ENCODE results near the gene NUDT3. TPM values are rescaled to one million over a fixed set of nuclear protein-coding genes. Genes with fewer than 3 reads are reported as not detected.
A peak's percentile ranks its signal among the peaks of the same experiment; 100 is the strongest.

Gene NUDT3
- polyA plus RNA-seq, 3 donors = 9.3 to 33.3 (median 10.9) TPM

DNA sequence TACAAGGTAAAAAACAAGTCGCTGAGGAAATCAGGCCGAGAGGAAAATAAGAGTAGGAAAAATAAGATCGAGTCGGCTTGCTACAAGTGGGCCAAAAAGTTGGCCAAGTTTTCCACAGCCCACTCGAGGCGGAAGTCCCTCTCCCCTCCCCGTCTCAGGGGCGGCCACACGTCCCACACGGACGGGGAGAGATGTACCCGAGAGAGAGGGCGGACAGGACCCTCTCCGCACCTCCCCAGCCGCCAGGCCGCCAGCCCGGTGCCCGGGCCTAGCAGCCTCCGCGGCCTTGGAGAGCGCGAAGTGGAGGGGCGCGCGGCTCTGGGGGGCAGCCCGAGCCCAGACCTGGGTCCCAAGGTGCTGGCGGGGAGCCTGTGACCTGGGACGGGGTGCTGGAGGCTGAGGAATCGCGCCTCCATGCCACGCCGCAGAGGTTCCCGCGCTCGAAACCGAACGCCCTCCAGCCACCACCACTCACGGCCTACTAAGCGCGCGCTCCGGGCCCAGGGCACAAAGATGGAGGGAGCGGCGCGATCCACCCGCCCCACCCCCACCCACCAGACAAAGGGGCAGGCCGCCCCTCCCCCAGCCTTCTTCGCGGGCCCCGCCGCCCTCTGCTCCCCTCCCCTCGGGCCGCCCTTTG is 157.7 kb downstream of the NUDT3 start:
- no peak for DNase-seq
- Histone ChIP-seq H3K4me3 (replicated peaks in 1 of 3; ENCODE audit: low read depth in 2 of 3, low read length in 3 of 3) (no peak overlapping the region), H3K9ac (ENCODE audit: insufficient read depth, low read length, poor library complexity, severe bottlenecking) (peak overlapping the region; percentile 89), H3K27me3 (ENCODE audit: control insufficient read depth in 2 of 2, insufficient read depth in 2 of 2, low read length in 2 of 2) (no peaks in the 10 kb centered on the region), H3K79me2 (ENCODE audit: insufficient read depth, low read length) (peaks cover 23% of the 10 kb centered on the region), H3K36me3 (replicated peaks in 1 of 2; ENCODE audit: control insufficient read depth in 1 of 2, insufficient read depth in 2 of 2, low read length in 2 of 2) (no peaks in the 10 kb centered on the region), H3K9me3 (replicated peaks in 1 of 2; ENCODE audit: control insufficient read depth in 1 of 2, insufficient read depth in 1 of 2, low read length in 2 of 2) (no peaks in the 10 kb centered on the region), H3K4me2 (replicated peaks; ENCODE audit: extremely low read depth, low read length, poor library complexity, severe bottlenecking) (peak overlapping the region; percentile 72), H3K27ac (ENCODE audit: low read depth in 1 of 2, low read length in 2 of 2) (no peak overlapping the region), H2AFZ (ENCODE audit: insufficient read depth, low read depth, low read length, poor library complexity, severe bottlenecking) (no peak overlapping the region), H4K20me1 (ENCODE audit: insufficient read depth, low read length) (peaks cover 20% of the 10 kb centered on the region), H3K4me1 (ENCODE audit: control insufficient read depth in 1 of 2, insufficient read depth in 2 of 2, low read length in 2 of 2) (peaks cover 24 to 40% of the 10 kb centered on the region in 2 donors)
- intact Hi-C loops (cut with micrococcal nuclease) = no loop called here
- Mint-ChIP-seq H3K27ac (peak overlapping the region in 4 of 7 donors; percentile 12 to 69 (median 34)), H3K36me3 (peaks cover 3 to 12% of the 10 kb centered on the region in 2 donors), H3K4me3 (peak overlapping the region in 1 of 2 donors; percentile 24), H3K27me3 (ENCODE audit: low read depth in 3 of 3) (peaks cover 1 to 5% (median 2%) of the 10 kb centered on the region in 3 donors), H3K4me1 (peaks cover 32% of the 10 kb centered on the region), H3K9me3 (peaks cover 0 to 3% (median 0%) of the 10 kb centered on the region in 7 donors)
- WGBS (ENCODE audit: insufficient coverage) = 79% methylated on average over 18 of the region's 53 CpGs
- TF ChIP-seq, protein P1, sequence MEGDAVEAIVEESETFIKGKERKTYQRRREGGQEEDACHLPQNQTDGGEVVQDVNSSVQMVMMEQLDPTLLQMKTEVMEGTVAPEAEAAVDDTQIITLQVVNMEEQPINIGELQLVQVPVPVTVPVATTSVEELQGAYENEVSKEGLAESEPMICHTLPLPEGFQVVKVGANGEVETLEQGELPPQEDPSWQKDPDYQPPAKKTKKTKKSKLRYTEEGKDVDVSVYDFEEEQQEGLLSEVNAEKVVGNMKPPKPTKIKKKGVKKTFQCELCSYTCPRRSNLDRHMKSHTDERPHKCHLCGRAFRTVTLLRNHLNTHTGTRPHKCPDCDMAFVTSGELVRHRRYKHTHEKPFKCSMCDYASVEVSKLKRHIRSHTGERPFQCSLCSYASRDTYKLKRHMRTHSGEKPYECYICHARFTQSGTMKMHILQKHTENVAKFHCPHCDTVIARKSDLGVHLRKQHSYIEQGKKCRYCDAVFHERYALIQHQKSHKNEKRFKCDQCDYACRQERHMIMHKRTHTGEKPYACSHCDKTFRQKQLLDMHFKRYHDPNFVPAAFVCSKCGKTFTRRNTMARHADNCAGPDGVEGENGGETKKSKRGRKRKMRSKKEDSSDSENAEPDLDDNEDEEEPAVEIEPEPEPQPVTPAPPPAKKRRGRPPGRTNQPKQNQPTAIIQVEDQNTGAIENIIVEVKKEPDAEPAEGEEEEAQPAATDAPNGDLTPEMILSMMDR (IDR thresholded peaks at IDR 0.05) = no peak

DNA sequence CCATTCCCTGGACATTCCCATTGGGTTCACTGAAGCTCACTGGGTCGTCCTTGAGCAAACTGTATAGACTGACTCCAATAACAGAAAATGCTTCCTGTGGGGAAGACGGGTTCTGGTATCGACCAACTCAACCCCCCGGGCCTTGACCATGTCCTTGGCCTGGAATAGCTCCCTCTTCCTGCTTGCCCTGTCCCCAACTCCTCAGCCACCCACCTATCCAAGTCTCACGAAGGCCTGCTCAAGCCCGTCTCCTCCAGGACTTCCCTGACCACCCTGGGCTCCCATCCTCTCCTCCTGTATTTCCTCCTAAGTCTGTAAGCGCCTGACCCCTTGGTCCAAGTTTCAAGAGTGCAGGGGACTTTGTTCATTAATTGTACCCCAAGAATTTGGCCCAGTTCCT is 158.6 kb downstream of the NUDT3 start:
- Mint-ChIP-seq H3K27ac (peak overlapping the region in 5 of 7 donors; percentile 24 to 71 (median 47)), H3K4me1 (peaks cover 29% of the 10 kb centered on the region), H3K4me3 (no peak overlapping the region), H3K36me3 (peaks cover 0 to 8% of the 10 kb centered on the region in 2 donors), H3K9me3 (peaks cover 0 to 3% (median 0%) of the 10 kb centered on the region in 7 donors), H3K27me3 (ENCODE audit: low read depth in 3 of 3) (peaks cover 1 to 5% (median 2%) of the 10 kb centered on the region in 3 donors)
- Histone ChIP-seq H3K79me2 (ENCODE audit: insufficient read depth, low read length) (peaks cover 14% of the 10 kb centered on the region), H3K4me3 (replicated peaks in 1 of 3; ENCODE audit: low read depth in 2 of 3, low read length in 3 of 3) (no peak overlapping the region), H3K4me2 (replicated peaks; ENCODE audit: extremely low read depth, low read length, poor library complexity, severe bottlenecking) (no peak overlapping the region), H3K36me3 (replicated peaks in 1 of 2; ENCODE audit: control insufficient read depth in 1 of 2, insufficient read depth in 2 of 2, low read length in 2 of 2) (no peaks in the 10 kb centered on the region), H3K9me3 (replicated peaks in 1 of 2; ENCODE audit: control insufficient read depth in 1 of 2, insufficient read depth in 1 of 2, low read length in 2 of 2) (no peaks in the 10 kb centered on the region), H4K20me1 (ENCODE audit: insufficient read depth, low read length) (peaks cover 11% of the 10 kb centered on the region), H3K4me1 (ENCODE audit: control insufficient read depth in 1 of 2, insufficient read depth in 2 of 2, low read length in 2 of 2) (peaks cover 24 to 38% of the 10 kb centered on the region in 2 donors), H2AFZ (ENCODE audit: insufficient read depth, low read depth, low read length, poor library complexity, severe bottlenecking) (no peak overlapping the region), H3K27ac (ENCODE audit: low read depth in 1 of 2, low read length in 2 of 2) (no peak overlapping the region), H3K9ac (ENCODE audit: insufficient read depth, low read length, poor library complexity, severe bottlenecking) (no peak overlapping the region), H3K27me3 (ENCODE audit: control insufficient read depth in 2 of 2, insufficient read depth in 2 of 2, low read length in 2 of 2) (no peaks in the 10 kb centered on the region)
- WGBS (ENCODE audit: insufficient coverage) = 89% methylated on average over 6 of the region's 7 CpGs
- TF ChIP-seq, protein P1 (IDR thresholded peaks at IDR 0.05) = no peak
- no peak for DNase-seq
- intact Hi-C loops (cut with micrococcal nuclease) = no loop called here
